OCI-LY1 (cell line): Measurements from ENCODE around the gene P2RX4.
"Not testable (repeated sequence)": the region's sequence is repeated elsewhere in the genome, so short reads cannot be mapped to it uniquely, and the experiment has no call there.

ENCODE experiments used
- H2AFZ ChIP-seq: fragments of 200-600 bp; sonication (generic), shearing (Covaris generic); 2 replicates; pipeline ENCODE4 v1.6.0; 2014; ENCODE audit warnings: antibody characterized with exemption, mild to moderate bottlenecking, low read length
- H3F3A ChIP-seq: fragments of 200-600 bp; sonication (generic), shearing (Covaris generic); 2 replicates; pipeline ENCODE4 v1.6.0; 2014; ENCODE audit warnings: mild to moderate bottlenecking, antibody characterized with exemption, low read length, moderate library complexity; ENCODE audit not compliant: insufficient read depth
- H3K27ac ChIP-seq: fragments of 200-600 bp; sonication (generic); 2 replicates; pipeline ENCODE4 v1.5.1; 2014; ENCODE audit warnings: low read length, mixed run types, mild to moderate bottlenecking, low read depth; ENCODE audit not compliant: poor library complexity, severe bottlenecking
- H3K27me3 ChIP-seq: fragments of 200-600 bp; sonication (generic); 2 replicates; pipeline ENCODE4 v1.6.0; 2014; ENCODE audit warnings: antibody characterized with exemption, mild to moderate bottlenecking, low read length, moderate library complexity; ENCODE audit not compliant: insufficient read depth
- H3K36me3 ChIP-seq: fragments of 200-600 bp; sonication (generic); 2 replicates; pipeline ENCODE4 v1.6.1; 2014; ENCODE audit warnings: mild to moderate bottlenecking, antibody characterized with exemption, low read length, moderate library complexity, mixed read lengths; ENCODE audit not compliant: insufficient read depth
- H3K4me1 ChIP-seq: fragments of 200-600 bp; sonication (generic); 2 replicates; pipeline ENCODE4 v1.5.1; 2014; ENCODE audit warnings: mild to moderate bottlenecking, low read length, moderate library complexity; ENCODE audit not compliant: insufficient read depth, severe bottlenecking
- H3K4me2 ChIP-seq: fragments of 200-600 bp; sonication (generic), shearing (Covaris generic); 2 replicates; pipeline ENCODE4 v1.6.1; 2014; ENCODE audit warnings: low read length
- H3K4me3 ChIP-seq: fragments of 200-600 bp; sonication (generic); 2 replicates; pipeline ENCODE4 v1.5.1; 2014; ENCODE audit warnings: low read length, low read depth, mild to moderate bottlenecking, mixed read lengths; ENCODE audit not compliant: poor library complexity, severe bottlenecking
- H3K79me2 ChIP-seq: fragments of 200-600 bp; shearing (Covaris generic); 2 replicates; pipeline ENCODE4 v1.6.1; 2016; ENCODE audit warnings: mixed run types, low read length, mixed read lengths; ENCODE audit not compliant: insufficient read depth
- H3K9ac ChIP-seq: fragments of 200-600 bp; sonication (generic), shearing (Covaris generic); 2 replicates; pipeline ENCODE4 v1.6.1; 2014; ENCODE audit warnings: mild to moderate bottlenecking, low read length, mixed read lengths
- H3K9me2 ChIP-seq: fragments of 200-600 bp; sonication (generic), shearing (Covaris generic); 2 replicates; pipeline ENCODE4 v1.6.1; 2014; ENCODE audit warnings: low read depth, mild to moderate bottlenecking, low read length, mixed read lengths
- H3K9me3 ChIP-seq: fragments of 200-600 bp; shearing (Covaris generic); 2 replicates; pipeline ENCODE4 v1.6.1; 2014; ENCODE audit warnings: low read length, mixed read lengths
- H4K20me1 ChIP-seq: fragments of 200-600 bp; sonication (generic), shearing (Covaris generic); 2 replicates; pipeline ENCODE4 v1.6.0; 2016; ENCODE audit warnings: mild to moderate bottlenecking, low read length; ENCODE audit not compliant: insufficient read depth
- CTCF ChIP-seq: fragments of 200-600 bp; sonication (generic), shearing (Covaris generic); IDR thresholded peaks from 2 replicates; pipeline ENCODE4 v1.5.1; 2017; ENCODE audit warnings: mild to moderate bottlenecking, antibody characterized with exemption, low read length, moderate library complexity, mixed read lengths
- EZH2 ChIP-seq: fragments of 200-600 bp; sonication (generic), shearing (Covaris generic); IDR thresholded peaks from 2 replicates; pipeline ENCODE4 v1.8.0; 2017; ENCODE audit warnings: borderline replicate concordance, mixed run types, mild to moderate bottlenecking, antibody characterized with exemption, low read length, moderate library complexity, mixed read lengths

P2RX4 gene

GRCh38 chr12:121252712-121253345 lies 42.9 kb downstream of the P2RX4 start:
- H3K4me1 ChIP-seq: peaks cover 13% of the 10 kb centered on the region
- H4K20me1 ChIP-seq: no peaks in the 10 kb centered on the region
- no peaks in the 10 kb centered on the region for H3K79me2 ChIP-seq
- H3K4me2 ChIP-seq: no peak overlapping the region
- no peaks in the 10 kb centered on the region for H3F3A ChIP-seq
- H3K9me2 ChIP-seq: no peaks in the 10 kb centered on the region
- peaks cover 48% of the 10 kb centered on the region for H3K36me3 ChIP-seq
- H3K9ac ChIP-seq: no peak overlapping the region
- no peak overlapping the region for H2AFZ ChIP-seq
- TF ChIP-seq EZH2: no peak
- no peak for TF ChIP-seq CTCF
- no peaks in the 10 kb centered on the region for H3K9me3 ChIP-seq
- H3K4me3 ChIP-seq: no peak overlapping the region
- no peak overlapping the region for H3K27ac ChIP-seq
- H3K27me3 ChIP-seq: no peaks in the 10 kb centered on the region

- no peaks in the 10 kb centered on the region for H4K20me1 ChIP-seq
- no peak overlapping the region for H3K9ac ChIP-seq
- H3K4me1 ChIP-seq: peaks cover 4% of the 10 kb centered on the region
- peaks cover 41% of the 10 kb centered on the region for H3K36me3 ChIP-seq
- H2AFZ ChIP-seq: no peak overlapping the region
- no peaks in the 10 kb centered on the region for H3F3A ChIP-seq
- H3K27ac ChIP-seq: no peak overlapping the region
- no peak overlapping the region for H3K4me3 ChIP-seq
- H3K9me3 ChIP-seq: no peaks in the 10 kb centered on the region
- H3K4me2 ChIP-seq: no peak overlapping the region
- no peaks in the 10 kb centered on the region for H3K79me2 ChIP-seq
- no peak for TF ChIP-seq CTCF
- no peak for TF ChIP-seq EZH2
- no peaks in the 10 kb centered on the region for H3K9me2 ChIP-seq
- H3K27me3 ChIP-seq: no peaks in the 10 kb centered on the region
Measured at GRCh38 chr12:121253638-121254335, 43.9 kb downstream of the P2RX4 start.

GRCh38 chr12:121255433-121255832 lies 45.5 kb downstream of the P2RX4 start:
- Histone ChIP-seq H3K9me3 (no peaks in the 10 kb centered on the region), H3K27me3 (no peaks in the 10 kb centered on the region), H3K4me2 (no peak overlapping the region), H3K27ac (no peak overlapping the region), H3K79me2 (no peaks in the 10 kb centered on the region), H3F3A (no peaks in the 10 kb centered on the region), H3K9ac (no peak overlapping the region), H2AFZ (no peak overlapping the region), H3K4me3 (no peak overlapping the region), H3K9me2 (no peaks in the 10 kb centered on the region), H3K4me1 (peaks cover 3% of the 10 kb centered on the region), H4K20me1 (no peaks in the 10 kb centered on the region), H3K36me3 (peaks cover 46% of the 10 kb centered on the region)
- no peak for TF ChIP-seq EZH2
- no peak for TF ChIP-seq CTCF

- H3K4me2 ChIP-seq, H3K27me3 ChIP-seq, H3K9ac ChIP-seq, H3K4me3 ChIP-seq, H4K20me1 ChIP-seq, H3K27ac ChIP-seq, H2AFZ ChIP-seq, H3K4me1 ChIP-seq, H3F3A ChIP-seq, H3K79me2 ChIP-seq, H3K9me2 ChIP-seq, H3K9me3 ChIP-seq: not testable (repeated sequence)
- H3K36me3 ChIP-seq: peaks cover 52% of the 10 kb centered on the region
Measured at GRCh38 chr12:121257704-121258449, 47.9 kb downstream of the P2RX4 start.
